Gastroesophageal sphincter (tissue), 3 donors: Measurements from ENCODE around the gene LEPR.

Source experiments
- CTCF ChIP-seq, 4 experiments: fragments of 200-600 bp in 2 of 4; fragments of 450-650 bp in 2 of 4; sonication (generic) in 1 of 4; IDR thresholded peaks; one replicate each; pipeline ENCODE4 v1.5.1; 2017 to 2019; ENCODE audit warnings: antibody characterized with exemption in 4 of 4, mild to moderate bottlenecking in 2 of 4, moderate library complexity in 2 of 4
- POLR2A ChIP-seq, 2 donors: fragments of 450-650 bp; IDR thresholded peaks; one replicate each; pipeline ENCODE4 v1.6.1; 2017; ENCODE audit warnings: antibody characterized with exemption in 2 of 2, mild to moderate bottlenecking in 2 of 2, moderate library complexity in 1 of 2
- POLR2AphosphoS5 ChIP-seq: sonication (generic); formaldehyde crosslinking; IDR thresholded peaks from one replicate; pipeline ENCODE4 v1.6.1; 2017; ENCODE audit warnings: antibody characterized with exemption

DNA sequence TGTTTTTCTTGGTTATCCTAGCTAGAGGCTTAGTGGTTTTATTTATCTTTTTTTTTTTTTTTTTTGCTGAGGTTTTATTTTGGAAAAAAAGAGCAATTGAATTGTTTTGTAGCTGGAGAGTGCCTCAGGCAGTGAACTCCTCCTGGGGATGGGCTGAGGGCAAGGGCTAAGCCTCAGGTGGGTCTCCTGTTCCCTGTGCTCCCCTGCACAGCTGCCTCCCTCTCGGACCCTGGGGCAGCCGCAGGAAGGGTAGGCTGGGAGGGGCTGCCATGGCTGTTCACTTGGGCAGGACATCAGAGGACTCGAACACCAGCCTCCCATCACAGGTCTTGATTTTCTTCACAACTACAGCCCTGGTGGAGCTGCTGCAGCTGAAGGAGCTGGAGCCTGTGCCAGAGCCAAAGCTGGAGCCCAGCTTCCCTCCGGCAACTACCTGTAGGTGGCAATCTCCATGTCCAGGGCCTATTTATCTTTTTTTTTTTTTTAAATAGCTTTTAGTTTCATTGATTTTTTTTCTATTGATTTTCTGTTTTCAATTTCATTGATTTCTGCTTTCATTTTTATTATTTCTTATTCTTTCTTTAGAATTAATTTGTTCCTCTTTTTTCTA is 28.9 kb downstream of the LEPR start:
- TF ChIP-seq CTCF (IDR thresholded peaks at IDR 0.05): no peak
- TF ChIP-seq POLR2AphosphoS5: no peak
- no peak for TF ChIP-seq POLR2A (IDR thresholded peaks at IDR 0.05)
